GM12864 (cell line): ENCODE results near the gene RAB7A.

Source experiments
- DNase-seq: peaks from one replicate; pipeline ENCODE4 v3.0.0-alpha.2; 2011; ENCODE audit warnings: low read depth
- H3K4me3 ChIP-seq: 2 replicates; pipeline ENCODE4 v1.5.1; 2011; ENCODE audit warnings: mild to moderate bottlenecking, low read depth, low read length, control low read depth
- CTCF ChIP-seq: IDR thresholded peaks from 2 replicates; pipeline ENCODE4 v1.5.1; 2011; ENCODE audit warnings: low read depth, mild to moderate bottlenecking, moderate library complexity, low read length, control low read depth, inconsistent platforms; ENCODE audit errors: missing control alignments

Gene RAB7A

GRCh38 chr3:128726023-128727016 is at the start of gene RAB7A:
TSS of gene RAB7A (plus strand) at chr3:128726183. CDS start at chr3:128795368, 69,185 bp downstream.
- DNase-seq = peak; percentile 97
- peak within 1 kb of the TSS; percentile 77 for H3K4me3 ChIP-seq
- no peak for TF ChIP-seq CTCF

- no peak overlapping the region for H3K4me3 ChIP-seq
- DNase-seq = no peak
- no peak for TF ChIP-seq CTCF
Measured at GRCh38 chr3:128679338-128679737, 46.6 kb upstream of the RAB7A start.

- peak overlapping the region; percentile 95 for H3K4me3 ChIP-seq
- TF ChIP-seq CTCF = peak; percentile 99
- peak; percentile 94 for DNase-seq
Measured at GRCh38 chr3:128680603-128681368, 45.2 kb upstream of the RAB7A start.

GRCh38 chr3:128681369-128681829 is 44.6 kb upstream of the RAB7A start:
- no peak for DNase-seq
- TF ChIP-seq CTCF = no peak
- peak overlapping the region; percentile 95 for H3K4me3 ChIP-seq

GRCh38 chr3:128683957-128684356 is 42.0 kb upstream of the RAB7A start:
- TF ChIP-seq CTCF = no peak
- DNase-seq = no peak
- no peak overlapping the region for H3K4me3 ChIP-seq

- no peak overlapping the region for H3K4me3 ChIP-seq
- TF ChIP-seq CTCF = no peak
- no peak for DNase-seq
Measured at GRCh38 chr3:128684986-128685726, 40.8 kb upstream of the RAB7A start.
